Measurements from ENCODE around the gene NUP107.
A peak's percentile ranks its signal among the peaks of the same experiment; 100 is the strongest.

NUP107 gene

GRCh38 chr12:68788554-68789143, 101.9 kb downstream of the NUP107 start:
- H3K4me3 ChIP-seq (ENCODE audit: low read length) = no peak overlapping the region
- H3K4me1 ChIP-seq (ENCODE audit: low read length) = peaks cover 32% of the 10 kb centered on the region
- TF ChIP-seq EZH2phosphoT487 (IDR thresholded peaks at IDR 0.05; ENCODE audit: low read depth) (no peak), CTCF (IDR thresholded peaks at IDR 0.05; ENCODE audit: low read depth, low read length) (no peak)
- no peaks in the 10 kb centered on the region for H4K20me1 ChIP-seq (ENCODE audit: insufficient read depth, low read length)
- H3K79me2 ChIP-seq (ENCODE audit: low read length) = no peaks in the 10 kb centered on the region
- H3K9ac ChIP-seq (ENCODE audit: low read length) = no peak overlapping the region
- no peaks in the 10 kb centered on the region for H3K9me3 ChIP-seq (ENCODE audit: insufficient read depth, low read length)
- H3K36me3 ChIP-seq (replicated peaks; ENCODE audit: low read depth, low read length) = no peaks in the 10 kb centered on the region
- H2AFZ ChIP-seq (ENCODE audit: low read depth, low read length) = no peak overlapping the region
- H3K27ac ChIP-seq (ENCODE audit: low read length) = no peak overlapping the region
- H3K4me2 ChIP-seq (ENCODE audit: low read length) = no peak overlapping the region
- no peaks in the 10 kb centered on the region for H3K27me3 ChIP-seq (ENCODE audit: low read depth, low read length)

- Histone ChIP-seq H3K4me1 (ENCODE audit: low read length) (peaks cover 32% of the 10 kb centered on the region), H3K36me3 (replicated peaks; ENCODE audit: low read depth, low read length) (no peaks in the 10 kb centered on the region), H3K9me3 (ENCODE audit: insufficient read depth, low read length) (no peaks in the 10 kb centered on the region), H3K9ac (ENCODE audit: low read length) (no peak overlapping the region), H3K4me3 (ENCODE audit: low read length) (no peak overlapping the region), H3K27ac (ENCODE audit: low read length) (no peak overlapping the region), H3K79me2 (ENCODE audit: low read length) (no peaks in the 10 kb centered on the region), H4K20me1 (ENCODE audit: insufficient read depth, low read length) (no peaks in the 10 kb centered on the region), H3K4me2 (ENCODE audit: low read length) (no peak overlapping the region), H2AFZ (ENCODE audit: low read depth, low read length) (no peak overlapping the region), H3K27me3 (ENCODE audit: low read depth, low read length) (no peaks in the 10 kb centered on the region)
- TF ChIP-seq CTCF (IDR thresholded peaks at IDR 0.05; ENCODE audit: low read depth, low read length) = no peak
- TF ChIP-seq EZH2phosphoT487 (IDR thresholded peaks at IDR 0.05; ENCODE audit: low read depth) = no peak
Observed at GRCh38 chr12:68789144-68789878, 102.5 kb downstream of the NUP107 start.

- no peak overlapping the region for H3K9ac ChIP-seq (ENCODE audit: low read length)
- H2AFZ ChIP-seq (ENCODE audit: low read depth, low read length) = no peak overlapping the region
- peak overlapping the region; percentile 45 for H3K4me2 ChIP-seq (ENCODE audit: low read length)
- peak overlapping the region; percentile 35; the same call in 1 of the 2 replicates for H3K4me3 ChIP-seq (ENCODE audit: low read length)
- no peak overlapping the region for H3K27ac ChIP-seq (ENCODE audit: low read length)
- no peaks in the 10 kb centered on the region for H3K9me3 ChIP-seq (ENCODE audit: insufficient read depth, low read length)
- H3K79me2 ChIP-seq (ENCODE audit: low read length) = no peaks in the 10 kb centered on the region
- peaks cover 29% of the 10 kb centered on the region for H3K4me1 ChIP-seq (ENCODE audit: low read length)
- no peaks in the 10 kb centered on the region for H4K20me1 ChIP-seq (ENCODE audit: insufficient read depth, low read length)
- no peaks in the 10 kb centered on the region for H3K36me3 ChIP-seq (replicated peaks; ENCODE audit: low read depth, low read length)
- TF ChIP-seq CTCF (IDR thresholded peaks at IDR 0.05; ENCODE audit: low read depth, low read length) (no peak), EZH2phosphoT487 (IDR thresholded peaks at IDR 0.05; ENCODE audit: low read depth) (no peak)
- no peaks in the 10 kb centered on the region for H3K27me3 ChIP-seq (ENCODE audit: low read depth, low read length)
Observed at GRCh38 chr12:68790081-68790951, 103.5 kb downstream of the NUP107 start.

GRCh38 chr12:68790952-68791234, 104.1 kb downstream of the NUP107 start:
- H2AFZ ChIP-seq (ENCODE audit: low read depth, low read length) = no peak overlapping the region
- no peaks in the 10 kb centered on the region for H3K79me2 ChIP-seq (ENCODE audit: low read length)
- no peak overlapping the region for H3K4me3 ChIP-seq (ENCODE audit: low read length)
- no peaks in the 10 kb centered on the region for H4K20me1 ChIP-seq (ENCODE audit: insufficient read depth, low read length)
- H3K9me3 ChIP-seq (ENCODE audit: insufficient read depth, low read length) = no peaks in the 10 kb centered on the region
- H3K27me3 ChIP-seq (ENCODE audit: low read depth, low read length) = no peaks in the 10 kb centered on the region
- peaks cover 23% of the 10 kb centered on the region for H3K4me1 ChIP-seq (ENCODE audit: low read length)
- TF ChIP-seq EZH2phosphoT487 (IDR thresholded peaks at IDR 0.05; ENCODE audit: low read depth) = no peak
- no peak for TF ChIP-seq CTCF (IDR thresholded peaks at IDR 0.05; ENCODE audit: low read depth, low read length)
- no peaks in the 10 kb centered on the region for H3K36me3 ChIP-seq (replicated peaks; ENCODE audit: low read depth, low read length)
- H3K9ac ChIP-seq (ENCODE audit: low read length) = no peak overlapping the region
- no peak overlapping the region for H3K27ac ChIP-seq (ENCODE audit: low read length)
- H3K4me2 ChIP-seq (ENCODE audit: low read length) = no peak overlapping the region
